ENCODE measurements around the gene WNK2.

Gene WNK2

DNA sequence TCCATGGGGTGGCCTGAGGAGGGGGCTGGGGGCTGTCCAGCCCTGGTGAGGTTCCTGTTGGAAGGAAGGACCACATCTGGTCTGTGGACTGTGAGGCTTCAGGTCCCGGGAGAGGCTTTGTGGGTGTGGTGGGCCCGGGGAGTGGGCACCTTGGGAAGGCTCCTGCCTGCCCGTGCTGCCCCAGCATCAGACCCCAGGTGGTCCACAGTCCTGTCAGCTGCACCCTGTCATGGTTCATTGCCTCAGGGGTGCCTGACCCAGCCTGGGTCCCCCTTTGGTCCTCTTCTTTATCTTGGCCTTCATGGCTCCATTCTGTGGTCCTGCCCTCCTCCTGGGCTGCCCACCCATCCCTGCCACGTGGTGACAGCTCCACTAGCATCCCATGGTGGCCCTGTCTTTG lies 36.7 kb downstream of the WNK2 start:
- DNase-seq = no peak

DNA sequence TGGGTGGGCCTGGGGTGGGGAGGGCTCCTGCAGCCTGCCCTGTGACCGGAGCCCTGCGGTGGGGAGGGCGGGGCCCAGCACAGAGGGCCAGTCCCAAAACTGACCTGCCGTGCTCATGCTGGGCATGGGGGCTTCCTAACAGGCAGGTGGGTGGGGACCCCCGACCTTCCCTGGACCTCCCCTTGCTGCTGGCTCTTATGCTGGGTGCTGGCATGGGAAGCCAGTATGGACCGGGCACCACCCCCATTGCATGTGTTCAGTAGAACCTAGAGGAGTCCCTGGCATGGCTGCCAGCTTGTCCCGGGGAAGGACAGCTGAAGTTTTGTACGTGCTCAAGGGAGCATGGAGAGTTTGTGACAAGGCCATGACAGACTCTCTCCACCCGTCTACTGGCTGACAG lies 37.1 kb downstream of the WNK2 start:
- DNase-seq = no peak

DNA sequence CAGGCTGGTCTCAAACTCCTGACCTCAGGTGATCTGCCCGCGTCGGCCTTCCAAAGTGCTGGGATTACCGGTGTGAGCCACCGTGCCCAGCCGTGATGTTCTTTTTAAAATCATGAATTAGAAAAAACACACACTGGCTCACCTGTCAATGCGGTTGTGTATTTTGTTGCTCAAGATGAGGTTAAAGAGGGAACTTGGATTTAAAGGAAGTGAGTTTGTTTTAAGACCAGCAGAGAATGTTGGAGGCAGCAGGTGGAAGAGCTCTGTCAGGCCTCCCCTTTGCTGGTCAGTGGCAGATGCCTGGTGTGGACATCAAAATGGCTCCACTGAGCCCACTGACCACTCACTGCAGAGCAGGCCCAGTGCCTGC lies 38.9 kb downstream of the WNK2 start:
- no peak for DNase-seq

DNA sequence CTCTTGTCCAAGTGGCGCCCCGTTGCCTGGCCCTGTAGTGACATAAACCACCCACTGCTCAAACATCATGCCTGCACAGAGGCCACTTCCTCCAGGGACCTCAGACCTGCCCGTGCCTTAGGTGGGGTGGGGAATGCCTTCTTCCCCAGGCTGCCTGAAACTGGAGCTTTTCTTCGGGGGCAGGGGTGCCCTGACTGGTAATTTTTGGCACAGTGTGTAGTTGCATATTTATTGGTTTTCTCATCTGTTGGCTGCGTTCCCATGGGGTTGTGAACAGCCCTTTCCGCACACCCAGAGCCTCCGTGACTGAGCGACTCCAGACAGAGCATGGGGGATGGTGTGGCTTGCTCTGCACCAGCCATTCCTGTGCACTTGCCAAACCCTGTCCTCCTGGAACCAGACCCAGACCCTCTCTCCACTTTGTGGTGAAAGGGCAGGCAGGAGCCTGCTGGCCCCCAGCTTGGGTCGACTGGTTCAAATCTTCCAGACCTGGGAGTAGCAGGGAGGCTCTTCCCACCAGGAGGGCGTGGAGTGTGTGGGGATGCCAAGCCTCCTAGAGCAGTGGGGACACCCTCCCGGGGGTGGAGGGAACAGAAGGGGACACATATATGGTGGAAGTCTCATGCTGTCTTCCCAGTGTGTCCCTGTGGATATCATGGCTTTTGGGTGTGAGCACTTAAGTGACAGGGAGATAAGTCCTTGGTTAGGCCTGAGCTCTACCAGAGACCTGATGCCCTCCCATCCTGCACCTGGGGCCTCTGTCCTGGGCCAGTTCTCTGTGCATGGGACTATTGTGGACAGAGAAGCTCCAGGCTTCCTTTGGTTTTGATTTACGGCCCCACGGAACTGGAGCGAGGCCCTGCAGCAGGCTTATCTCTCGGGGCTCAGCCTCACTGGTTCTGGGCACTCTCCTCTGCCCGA lies 39.6 kb downstream of the WNK2 start:
- no peak for DNase-seq

DNA sequence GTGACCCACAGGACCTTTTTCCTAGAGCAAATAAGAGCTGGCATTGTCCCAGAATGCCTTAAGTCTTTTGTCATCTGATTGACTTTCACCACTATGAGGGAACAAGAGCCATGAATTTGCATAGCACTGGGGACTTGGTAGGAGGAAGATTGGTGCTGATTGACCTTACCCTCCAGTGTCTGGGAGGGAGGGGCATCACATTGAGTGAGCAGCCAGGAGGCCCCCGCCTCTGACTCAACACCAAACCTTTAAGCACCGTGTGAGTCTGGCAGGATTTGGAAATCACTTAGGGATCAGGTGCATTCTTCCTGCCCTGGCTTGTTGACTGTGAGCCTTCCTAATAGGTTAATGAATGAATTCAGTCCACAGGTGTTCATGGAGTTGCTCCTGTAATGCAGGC lies 40.7 kb downstream of the WNK2 start:
- DNase-seq = no peak

DNA sequence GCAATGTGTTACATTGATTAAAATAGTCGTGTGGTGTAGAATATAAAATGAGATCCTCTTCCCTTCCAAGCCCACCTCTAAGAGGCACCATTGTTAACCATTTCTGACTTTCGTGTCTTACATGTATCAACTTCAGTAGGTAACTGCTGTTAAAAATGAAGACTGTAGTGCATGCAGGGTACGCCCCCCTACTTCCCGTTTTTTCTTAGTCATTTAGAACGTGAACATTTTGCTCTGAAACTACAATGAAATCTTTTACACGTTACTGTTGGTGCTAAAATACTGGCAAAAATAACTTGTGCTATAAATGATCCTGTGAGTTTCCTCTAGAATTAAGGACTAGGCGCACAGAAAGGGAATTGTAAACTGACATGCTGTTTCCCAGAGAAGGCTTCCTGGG lies 41.5 kb downstream of the WNK2 start:
- no peak for DNase-seq

DNA sequence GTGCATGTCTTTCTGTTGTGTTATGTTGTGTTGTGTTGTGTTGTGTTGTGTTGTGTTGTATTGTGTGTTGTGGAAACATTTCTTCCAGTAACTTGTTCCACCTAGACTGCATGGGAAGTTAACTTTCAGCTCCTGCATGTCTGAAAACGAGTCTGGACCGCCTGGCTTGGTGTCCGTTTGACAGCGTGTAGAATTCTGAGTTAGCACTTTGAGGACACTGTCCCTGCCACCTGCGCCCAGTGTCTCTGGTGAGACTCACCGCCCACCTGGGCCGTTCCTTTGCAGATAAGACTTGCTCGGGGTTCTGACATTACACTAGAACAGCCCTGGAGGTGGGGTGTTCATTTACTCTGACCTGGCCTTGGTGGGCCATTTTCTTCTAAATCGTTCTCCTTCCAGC lies 42.0 kb downstream of the WNK2 start:
- DNase-seq = no peak

DNA sequence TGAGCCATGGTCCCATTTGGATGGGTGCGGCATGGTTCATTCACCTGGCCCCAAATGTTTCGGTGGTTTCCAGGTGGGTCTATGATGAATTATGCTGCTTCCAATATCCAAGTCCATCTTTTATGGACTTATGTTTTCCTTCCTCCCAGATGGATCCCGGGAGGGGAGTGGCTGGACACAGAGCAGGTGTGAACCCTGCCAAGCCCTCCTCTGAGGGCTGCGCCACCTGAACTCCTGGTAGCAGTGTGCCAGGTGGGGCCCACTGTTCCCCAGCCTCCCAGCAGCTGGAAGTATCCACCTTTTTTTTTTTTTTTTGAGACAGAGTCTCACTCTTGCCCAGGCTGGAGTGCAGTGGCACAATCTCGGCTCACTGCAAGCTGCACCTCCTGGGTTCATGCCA lies 42.9 kb downstream of the WNK2 start:
- no peak for DNase-seq

DNA sequence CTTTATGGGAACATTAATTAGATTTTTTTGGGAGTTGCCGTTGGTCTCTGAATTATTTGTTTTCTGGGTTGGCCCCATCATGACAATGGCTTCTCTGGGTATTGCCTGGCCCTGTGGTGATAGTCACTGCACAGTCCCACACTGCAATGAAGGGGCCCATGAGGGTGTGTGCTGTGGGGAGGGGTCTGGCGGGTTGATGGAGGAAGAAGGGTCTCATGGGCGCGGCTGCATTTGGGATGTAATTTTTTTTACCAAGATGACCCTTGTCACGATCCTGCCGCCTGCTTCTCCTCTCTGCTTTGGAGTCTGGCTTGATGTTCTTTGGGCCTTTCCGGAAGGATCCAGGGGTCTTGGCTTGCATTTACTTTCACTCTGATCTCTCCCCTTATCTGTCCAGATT lies 44.1 kb downstream of the WNK2 start:
- no peak for DNase-seq

DNA sequence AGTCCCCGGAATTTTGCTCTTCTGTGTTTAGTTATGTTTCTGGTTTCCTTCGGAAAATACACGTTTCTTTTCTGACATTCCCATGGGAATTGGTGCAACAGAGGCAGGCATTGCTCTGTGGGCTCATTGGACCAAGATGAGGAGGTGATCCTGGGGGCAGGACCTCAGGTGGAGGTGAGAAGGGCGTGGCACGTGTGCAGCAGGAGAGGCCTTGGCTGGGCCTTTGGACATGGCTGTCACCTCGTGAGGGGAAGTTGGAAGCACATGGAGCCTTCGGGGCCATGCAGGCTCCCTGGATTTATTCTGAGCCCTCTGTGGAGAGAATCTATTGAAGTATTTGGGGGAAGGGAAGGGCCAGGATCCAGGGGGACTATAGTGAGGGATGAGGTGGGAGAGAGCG lies 44.5 kb downstream of the WNK2 start:
- no peak for DNase-seq

DNA sequence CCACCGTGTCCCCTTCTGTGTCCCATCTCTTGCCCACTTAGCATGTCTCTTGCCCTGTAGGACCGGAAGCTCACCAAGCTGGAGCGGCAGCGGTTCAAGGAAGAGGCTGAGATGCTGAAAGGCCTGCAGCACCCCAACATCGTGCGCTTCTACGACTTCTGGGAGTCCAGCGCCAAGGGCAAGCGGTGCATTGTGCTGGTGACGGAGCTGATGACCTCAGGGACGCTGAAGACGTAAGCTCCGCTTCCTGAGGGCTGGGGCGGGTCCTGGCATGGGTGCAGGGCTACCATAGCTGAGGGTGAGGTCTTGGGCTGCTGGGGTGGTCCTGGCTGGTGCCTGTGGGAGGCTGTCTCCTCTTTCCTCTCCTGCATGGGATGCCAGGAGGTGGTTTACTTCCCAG lies 45.7 kb downstream of the WNK2 start:
- no peak for DNase-seq

DNA sequence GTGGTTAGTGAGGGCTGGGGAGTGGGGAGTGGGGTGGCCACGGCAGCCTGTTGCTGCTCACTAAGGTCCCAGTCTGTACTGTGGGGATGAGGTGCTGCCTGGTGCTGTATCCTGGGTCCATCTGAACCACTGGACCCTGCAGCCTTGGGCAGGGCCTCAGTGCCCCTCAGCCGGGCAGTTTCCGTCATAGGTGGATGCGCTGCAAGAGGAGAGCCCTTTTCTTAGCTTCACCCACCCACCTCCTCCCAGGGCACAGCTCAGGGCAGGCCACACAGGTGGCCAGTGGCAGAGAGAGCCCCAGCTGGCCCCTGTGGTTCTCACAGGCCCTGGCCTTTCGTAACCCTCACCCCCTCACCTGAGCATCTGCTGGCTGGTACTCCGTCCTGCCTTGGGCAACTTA lies 46.2 kb downstream of the WNK2 start:
- no peak for DNase-seq

DNA sequence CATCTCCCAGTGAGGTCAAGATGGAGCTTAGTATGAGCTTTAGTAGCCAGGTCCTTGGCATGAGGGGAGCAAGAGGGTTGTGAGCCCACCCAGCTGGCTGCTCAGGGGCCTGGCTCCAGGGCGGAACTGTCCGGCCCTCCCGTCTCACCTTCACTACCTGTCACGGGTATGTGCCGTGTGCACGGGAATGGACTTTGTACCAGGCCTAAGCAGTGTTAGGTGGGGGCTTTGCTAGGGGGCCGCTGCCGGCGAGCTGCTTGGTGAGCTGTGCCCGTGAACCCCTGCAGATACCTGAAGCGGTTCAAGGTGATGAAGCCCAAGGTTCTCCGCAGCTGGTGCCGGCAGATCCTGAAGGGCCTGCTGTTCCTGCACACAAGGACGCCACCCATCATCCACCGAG lies 46.7 kb downstream of the WNK2 start:
- no peak for DNase-seq

DNA sequence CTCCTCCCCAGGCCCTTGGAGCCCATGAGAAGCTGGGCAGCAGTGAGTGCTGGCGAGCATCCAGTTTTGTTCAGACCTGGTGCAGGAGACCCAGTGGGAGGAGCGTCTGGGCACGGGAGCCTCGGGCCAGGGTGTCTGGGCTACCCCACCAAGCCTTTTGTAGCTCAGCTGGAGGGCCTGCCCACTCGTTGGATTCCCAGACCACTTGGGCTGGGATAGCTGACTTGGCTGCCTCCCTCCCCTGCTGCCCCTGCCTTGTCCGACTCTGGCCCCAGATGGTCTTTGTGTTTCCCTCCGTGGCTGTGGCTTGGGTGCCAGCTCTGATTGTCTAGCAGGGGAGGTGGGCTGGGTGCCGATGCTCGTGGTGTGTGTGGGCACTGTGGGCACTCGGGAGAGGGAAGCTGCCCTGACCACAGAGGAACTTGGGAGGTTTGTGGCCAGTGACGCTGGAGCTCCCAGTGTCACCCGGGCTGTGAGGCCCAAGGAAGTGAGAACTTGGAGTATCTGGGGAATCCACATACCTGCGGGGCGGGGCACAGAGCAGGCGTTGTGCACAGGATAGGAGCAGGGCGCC lies 47.3 kb downstream of the WNK2 start:
- DNase-seq = no peak

DNA sequence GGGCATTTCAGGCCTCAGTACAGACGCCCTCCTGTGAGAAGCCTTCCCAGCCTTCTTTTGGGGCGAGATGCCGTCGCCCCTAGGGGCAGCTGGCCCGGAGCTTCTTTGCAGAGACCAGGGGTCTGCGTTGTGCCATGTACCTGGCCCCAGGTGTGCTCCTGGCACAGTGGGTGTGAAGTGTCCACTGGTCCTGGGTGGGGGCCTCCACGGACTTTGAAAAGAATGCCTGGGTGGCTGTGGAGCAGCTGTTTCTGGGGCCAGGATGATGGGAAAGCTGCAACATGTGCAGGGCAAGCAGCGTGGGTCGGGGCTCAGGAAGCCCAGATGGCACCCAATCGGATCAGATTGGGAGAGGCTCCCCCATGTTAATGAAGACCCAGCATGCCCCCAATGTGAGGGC lies 47.8 kb downstream of the WNK2 start:
- no peak for DNase-seq

DNA sequence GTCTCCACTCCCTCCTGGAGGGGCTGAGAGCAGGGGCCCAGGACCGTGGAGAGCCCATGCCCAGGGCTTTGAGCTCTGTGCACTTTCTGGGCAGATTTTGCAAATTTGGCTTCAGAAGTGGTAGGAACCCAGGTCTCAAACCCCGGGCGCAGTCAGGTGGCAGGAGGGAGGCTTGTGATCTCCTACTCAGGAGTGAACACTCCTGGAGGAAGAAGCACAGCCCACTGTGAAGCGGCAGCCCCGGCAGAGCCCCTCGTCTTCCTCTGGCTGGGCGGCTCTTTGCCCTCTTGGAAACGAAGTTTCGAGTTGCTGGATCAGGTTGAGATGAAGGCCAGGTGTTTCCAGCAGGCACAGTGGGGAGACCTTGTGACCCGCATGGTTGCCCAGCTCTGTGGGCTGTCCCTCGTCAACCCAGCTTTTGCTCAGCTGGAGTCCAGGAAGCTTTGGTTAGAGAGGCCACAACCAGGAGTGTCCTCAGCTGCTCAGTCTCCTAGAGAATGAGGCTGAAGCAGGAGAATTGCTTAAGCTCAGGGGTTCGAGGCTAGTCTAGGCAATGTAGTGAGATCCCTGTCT lies 48.5 kb downstream of the WNK2 start:
- no peak for DNase-seq

DNA sequence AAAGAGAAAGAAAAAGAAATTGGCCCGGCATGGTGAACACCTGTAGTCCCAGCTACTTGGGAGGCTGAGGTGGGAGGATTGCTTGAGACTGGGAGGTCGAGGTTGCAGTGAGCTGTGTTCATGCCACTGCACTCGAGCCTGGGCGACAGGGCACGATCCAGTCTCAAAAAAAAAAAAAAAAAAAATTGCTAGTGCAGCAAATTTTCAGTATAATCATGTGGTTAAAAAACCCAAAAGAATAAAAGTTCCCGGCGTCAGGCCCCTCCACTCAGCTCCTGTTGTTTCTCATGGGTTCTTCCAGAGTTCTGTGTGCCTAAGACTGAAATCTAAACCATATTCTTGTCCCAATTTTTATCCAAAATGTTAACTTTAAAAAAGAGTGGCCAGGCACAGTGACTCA lies 49.1 kb downstream of the WNK2 start:
- no peak for DNase-seq

DNA sequence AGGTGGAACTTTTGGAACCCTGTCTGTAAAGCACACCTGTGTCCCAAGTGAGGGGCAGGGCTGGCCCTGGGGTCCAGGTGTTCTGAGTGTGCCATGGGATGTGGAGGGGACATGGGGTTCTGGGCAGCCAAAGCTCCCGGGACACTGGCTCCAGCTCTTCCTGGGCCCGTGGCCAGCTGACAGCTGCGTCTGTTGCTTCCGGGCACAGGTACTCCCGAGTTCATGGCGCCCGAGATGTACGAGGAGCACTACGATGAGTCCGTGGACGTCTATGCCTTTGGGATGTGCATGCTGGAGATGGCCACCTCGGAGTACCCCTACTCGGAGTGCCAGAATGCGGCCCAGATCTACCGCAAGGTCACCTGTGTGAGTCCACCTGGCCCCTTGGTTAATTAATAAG lies 50.7 kb downstream of the WNK2 start:
- DNase-seq = no peak

DNA sequence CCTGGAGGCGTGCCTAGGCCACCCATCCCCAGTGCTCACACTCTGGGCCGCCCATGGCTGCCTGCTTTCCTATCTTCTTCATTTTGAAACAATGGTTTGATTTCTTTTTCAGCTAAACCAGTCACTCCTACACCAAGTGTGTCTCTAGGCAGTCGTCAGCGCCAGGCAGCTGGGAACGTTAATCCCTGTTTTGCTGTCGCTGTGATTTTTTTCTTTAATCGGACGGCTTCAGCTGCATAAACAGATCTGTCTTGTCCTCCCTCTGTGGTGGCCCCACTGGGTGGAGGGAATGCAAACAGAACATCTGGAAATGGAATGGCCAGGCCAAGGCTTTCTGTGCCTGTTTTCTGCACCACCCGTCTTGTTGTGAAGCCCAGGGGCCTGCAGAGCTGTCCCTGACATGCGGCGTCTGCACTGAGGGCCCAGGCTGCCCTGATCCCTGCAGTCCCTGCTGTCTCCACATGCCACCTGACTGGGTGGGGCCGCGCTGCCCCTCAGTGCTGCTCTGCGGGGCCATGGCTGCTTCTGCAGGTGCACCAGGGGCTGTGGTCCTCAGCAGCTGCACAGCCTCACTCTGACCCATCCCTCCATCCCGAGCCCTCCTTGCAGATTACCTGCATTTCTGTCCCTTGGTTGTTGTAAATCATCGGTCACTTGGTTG lies 51.5 kb downstream of the WNK2 start:
- DNase-seq = no peak

DNA sequence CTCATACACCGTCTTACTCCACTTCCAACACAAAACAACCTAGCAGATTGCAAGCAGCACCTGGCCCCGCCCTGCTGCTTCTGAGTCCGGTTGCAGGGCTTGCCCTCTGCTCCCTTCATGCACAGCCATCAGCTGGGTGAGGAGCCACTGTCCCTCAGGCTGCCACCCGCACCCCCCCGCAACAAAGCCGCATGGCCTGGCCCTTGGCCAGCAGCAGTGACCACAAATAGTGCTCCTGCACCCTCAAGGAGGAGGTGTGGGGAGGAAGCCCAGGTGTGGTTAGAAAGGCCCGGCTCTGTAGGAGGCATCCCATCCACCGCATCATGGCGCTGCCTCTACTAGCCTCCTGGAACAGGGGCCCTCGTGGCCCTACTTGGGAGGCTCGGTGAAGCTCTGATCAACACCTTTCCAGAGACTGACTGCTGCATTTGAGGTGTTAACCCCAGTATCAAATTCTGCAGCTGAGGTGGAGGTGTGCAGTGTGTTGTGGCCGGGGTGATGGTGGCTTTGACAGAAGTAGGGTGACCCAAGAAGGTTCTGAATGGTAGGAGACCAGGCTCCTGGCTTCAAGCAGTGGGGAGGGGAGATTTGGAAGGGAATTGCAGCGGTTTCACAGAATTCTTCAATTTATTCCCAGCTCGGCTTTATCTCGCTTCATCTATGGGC lies 52.7 kb downstream of the WNK2 start:
- peak; percentile 25 for DNase-seq

DNA sequence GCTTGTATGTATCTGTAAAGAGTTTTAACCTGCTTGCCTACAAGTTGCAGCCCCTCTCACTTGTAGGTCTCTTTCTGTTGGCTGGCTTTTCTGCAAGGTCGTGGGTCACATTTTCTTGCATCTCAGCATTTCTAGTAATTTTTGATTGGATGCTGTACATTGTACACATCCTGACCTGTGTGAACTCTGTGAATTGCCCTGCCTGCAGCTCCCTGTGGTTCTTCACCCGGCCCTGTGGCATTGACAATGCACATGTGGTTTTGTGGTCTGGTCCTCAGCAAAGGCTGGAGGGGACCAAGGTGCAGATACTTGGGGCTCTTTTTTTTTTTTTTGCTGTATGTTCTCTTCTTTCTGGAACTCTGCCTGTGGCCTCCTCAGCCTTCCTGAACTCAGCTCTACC lies 53.6 kb downstream of the WNK2 start:
- DNase-seq = peak; percentile 30

DNA sequence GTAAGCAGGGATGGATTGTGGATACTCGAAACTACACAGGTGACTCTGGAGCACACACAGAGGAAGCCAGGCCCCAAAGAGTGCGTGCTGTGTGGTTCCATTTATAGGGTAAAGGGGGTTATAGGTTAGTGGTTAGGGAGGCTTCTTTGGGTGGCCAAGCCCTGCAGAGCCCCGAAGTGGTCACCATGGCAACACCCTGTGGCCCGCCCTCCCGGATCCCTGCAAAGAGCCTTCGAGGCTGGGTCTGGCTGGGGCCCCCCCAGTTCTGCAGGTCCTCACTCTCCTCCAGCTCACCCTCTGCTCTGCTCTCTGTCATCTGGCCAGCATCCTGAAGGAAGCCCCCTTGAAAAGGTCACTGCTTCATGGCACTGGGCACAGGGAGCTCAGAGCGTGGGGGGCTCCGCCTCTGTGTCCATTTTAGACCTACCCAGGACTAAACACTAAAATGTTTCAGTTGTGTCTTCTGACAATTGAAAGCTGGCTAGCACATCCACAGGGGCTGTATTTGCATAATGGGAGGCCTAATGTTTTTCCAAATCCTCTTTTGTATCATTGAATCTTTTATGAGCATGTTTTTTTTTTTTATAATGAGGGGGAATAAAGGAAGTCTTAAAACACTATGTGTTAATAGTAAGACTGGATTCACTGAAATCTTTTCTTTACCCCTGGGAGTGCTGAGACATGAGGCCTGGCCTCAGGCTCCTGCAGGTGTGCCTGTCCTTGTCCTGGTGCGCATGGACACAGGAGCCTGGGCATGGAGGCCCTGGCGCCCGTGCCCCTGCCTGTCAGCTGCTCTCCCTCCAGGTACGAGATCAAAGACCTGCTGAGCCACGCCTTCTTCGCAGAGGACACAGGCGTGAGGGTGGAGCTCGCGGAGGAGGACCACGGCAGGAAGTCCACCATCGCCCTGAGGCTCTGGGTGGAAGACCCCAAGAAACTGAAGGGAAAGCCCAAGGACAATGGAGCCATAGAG lies 55.3 kb downstream of the WNK2 start:
- no peak for DNase-seq

Measured in CD4-positive, alpha-beta T cell treated with Interleukin-17A for 1 hour (primary cell).